ENCODE results near the gene NEK11.
"Not testable (repeated sequence)": the region's sequence is repeated elsewhere in the genome, so short reads cannot be mapped to it uniquely, and the experiment has no call there.

- TF ChIP-seq, protein P1, sequence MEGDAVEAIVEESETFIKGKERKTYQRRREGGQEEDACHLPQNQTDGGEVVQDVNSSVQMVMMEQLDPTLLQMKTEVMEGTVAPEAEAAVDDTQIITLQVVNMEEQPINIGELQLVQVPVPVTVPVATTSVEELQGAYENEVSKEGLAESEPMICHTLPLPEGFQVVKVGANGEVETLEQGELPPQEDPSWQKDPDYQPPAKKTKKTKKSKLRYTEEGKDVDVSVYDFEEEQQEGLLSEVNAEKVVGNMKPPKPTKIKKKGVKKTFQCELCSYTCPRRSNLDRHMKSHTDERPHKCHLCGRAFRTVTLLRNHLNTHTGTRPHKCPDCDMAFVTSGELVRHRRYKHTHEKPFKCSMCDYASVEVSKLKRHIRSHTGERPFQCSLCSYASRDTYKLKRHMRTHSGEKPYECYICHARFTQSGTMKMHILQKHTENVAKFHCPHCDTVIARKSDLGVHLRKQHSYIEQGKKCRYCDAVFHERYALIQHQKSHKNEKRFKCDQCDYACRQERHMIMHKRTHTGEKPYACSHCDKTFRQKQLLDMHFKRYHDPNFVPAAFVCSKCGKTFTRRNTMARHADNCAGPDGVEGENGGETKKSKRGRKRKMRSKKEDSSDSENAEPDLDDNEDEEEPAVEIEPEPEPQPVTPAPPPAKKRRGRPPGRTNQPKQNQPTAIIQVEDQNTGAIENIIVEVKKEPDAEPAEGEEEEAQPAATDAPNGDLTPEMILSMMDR (IDR thresholded peaks at IDR 0.05; ENCODE audit: low read length) = not testable (repeated sequence)
- TF ChIP-seq EZH2 (IDR thresholded peaks at IDR 0.05; ENCODE audit: borderline replicate concordance, low read length) = not testable (repeated sequence)
Observed at GRCh38 chr3:131331456-131332085, 304.9 kb downstream of the NEK11 start.

All from OCI-LY1 (cell line).